Amygdala (tissue), 56 donors: ENCODE data around the gene FAM83E.
"Not testable (repeated sequence)": the region's sequence is repeated elsewhere in the genome, so short reads cannot be mapped to it uniquely, and the experiment has no call there.

Experiments
- DNase-seq, 56 donors: peaks; one replicate each; lab custom pipeline; 2025; lab: John Stamatoyannopoulos, UW

FAM83E gene

GRCh38 chr19:48614436-48615230 lies at the start of gene FAM83E:
FAM83E (minus strand) TSS chr19:48615076; CDS start chr19:48613372, 1,704 bp downstream.
- no peak for DNase-seq

- DNase-seq: no peak
These were observed 49.6 kb upstream of the FAM83E start for GRCh38 chr19:48664476-48664875.

- DNase-seq: no peak
These were observed 48.8 kb upstream of the FAM83E start for GRCh38 chr19:48663667-48664066.

- DNase-seq: no peak
These were observed 46.8 kb upstream of the FAM83E start for GRCh38 chr19:48661711-48662090.

- DNase-seq: peak in 50 of 56 donors; percentile 20 to 95 (median 64)
These were observed 46.2 kb upstream of the FAM83E start for GRCh38 chr19:48660852-48661710.

GRCh38 chr19:48659768-48660167 lies 44.9 kb upstream of the FAM83E start:
- peak in 7 of 56 donors; percentile 7 to 22 (median 12) for DNase-seq

GRCh38 chr19:48658483-48658882 lies 43.6 kb upstream of the FAM83E start:
- no peak for DNase-seq

GRCh38 chr19:48657828-48658227 lies 43.0 kb upstream of the FAM83E start:
- DNase-seq: not testable (repeated sequence)

- DNase-seq: no peak
These were observed 42.1 kb upstream of the FAM83E start for GRCh38 chr19:48656840-48657474.

GRCh38 chr19:48654299-48655059 lies 39.6 kb upstream of the FAM83E start:
- DNase-seq: no peak

GRCh38 chr19:48651683-48652048 lies 36.8 kb upstream of the FAM83E start:
- no peak for DNase-seq

- DNase-seq: no peak
These were observed 36.3 kb upstream of the FAM83E start for GRCh38 chr19:48650974-48651682.

- no peak for DNase-seq
These were observed 33.3 kb upstream of the FAM83E start for GRCh38 chr19:48648134-48648533.

- DNase-seq: peak in 1 of 56 donors; percentile 90
These were observed 31.9 kb upstream of the FAM83E start for GRCh38 chr19:48646722-48647216.

GRCh38 chr19:48646001-48646721 lies 31.3 kb upstream of the FAM83E start, which contains the start of gene CA11:
CA11 (minus strand) TSS chr19:48646187; CDS start chr19:48645632, 555 bp downstream.
- DNase-seq: peak; percentile 38 to 96 (median 84)

- no peak for DNase-seq
These were observed 30.7 kb upstream of the FAM83E start for GRCh38 chr19:48645620-48646000.

- DNase-seq: peak in 53 of 56 donors; percentile 21 to 87 (median 70)
These were observed 30.2 kb upstream of the FAM83E start for GRCh38 chr19:48644839-48645619.

GRCh38 chr19:48644355-48644754 lies 29.5 kb upstream of the FAM83E start:
- DNase-seq: peak in 2 of 56 donors; percentile 32 to 50
